ENCODE results near the gene MRPL49.

Gene MRPL49

GRCh38 chr11:65102142-65103095 is 19.7 kb upstream of the MRPL49 start:
- no peak for DNase-seq (ENCODE audit: low read depth)

DNA sequence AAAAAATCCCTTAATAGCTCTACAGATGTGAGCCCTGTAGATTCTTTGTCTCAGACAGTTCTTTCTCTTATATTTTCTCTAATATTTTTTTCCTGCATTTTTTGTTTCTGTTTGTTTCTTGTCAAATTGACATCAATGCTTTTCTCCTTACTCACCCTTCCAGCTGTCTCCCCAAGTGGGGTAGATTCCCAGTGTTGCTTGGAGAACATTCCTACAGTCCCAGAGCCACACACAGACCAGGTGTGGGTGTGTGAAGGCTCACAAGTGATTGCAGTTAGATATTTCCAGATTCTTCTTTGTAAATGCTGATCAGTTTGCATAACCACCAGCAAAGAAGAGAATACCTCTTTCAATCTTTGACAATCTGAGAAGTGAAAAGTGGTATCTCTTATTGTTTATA is 18.6 kb upstream of the MRPL49 start:
- DNase-seq (ENCODE audit: low read depth) = no peak

GRCh38 chr11:65104628-65105027 is 17.5 kb upstream of the MRPL49 start:
- DNase-seq (ENCODE audit: low read depth) = no peak

- no peak for DNase-seq (ENCODE audit: low read depth)
Observed at GRCh38 chr11:65107078-65107477, 15.0 kb upstream of the MRPL49 start.

- DNase-seq (ENCODE audit: low read depth) = no peak
Observed at GRCh38 chr11:65107751-65108468, 14.2 kb upstream of the MRPL49 start.

DNA sequence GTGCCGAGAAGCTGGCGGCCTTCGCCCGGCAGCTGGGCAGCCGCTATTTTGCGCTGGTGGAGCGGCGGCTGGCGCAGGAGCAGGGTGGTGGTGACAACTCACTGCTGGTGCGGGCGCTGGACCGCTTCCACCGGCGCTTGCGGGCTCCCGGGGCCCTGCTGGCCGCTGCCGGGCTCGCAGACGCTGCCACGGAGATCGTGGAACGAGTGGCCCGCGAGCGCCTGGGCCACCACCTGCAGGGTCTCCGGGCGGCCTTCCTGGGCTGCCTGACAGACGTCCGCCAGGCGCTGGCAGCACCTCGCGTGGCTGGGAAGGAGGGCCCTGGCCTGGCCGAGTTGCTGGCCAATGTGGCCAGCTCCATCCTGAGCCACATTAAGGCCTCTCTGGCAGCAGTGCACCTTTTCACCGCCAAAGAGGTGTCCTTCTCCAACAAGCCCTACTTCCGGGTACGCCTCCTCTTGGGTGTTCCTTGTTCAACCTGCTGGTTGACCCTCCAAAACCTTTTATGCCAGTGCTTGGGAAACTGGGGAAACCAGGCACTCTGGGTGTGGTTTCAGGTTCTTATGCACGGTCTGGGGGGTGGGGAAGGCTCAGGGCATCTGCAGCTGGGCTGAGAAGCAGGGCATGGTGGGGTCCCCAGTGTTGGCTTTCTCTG is 13.5 kb upstream of the MRPL49 start:
- DNase-seq (ENCODE audit: low read depth) = no peak

- DNase-seq (ENCODE audit: low read depth) = no peak
Observed at GRCh38 chr11:65109231-65110198, 12.6 kb upstream of the MRPL49 start.

DNA sequence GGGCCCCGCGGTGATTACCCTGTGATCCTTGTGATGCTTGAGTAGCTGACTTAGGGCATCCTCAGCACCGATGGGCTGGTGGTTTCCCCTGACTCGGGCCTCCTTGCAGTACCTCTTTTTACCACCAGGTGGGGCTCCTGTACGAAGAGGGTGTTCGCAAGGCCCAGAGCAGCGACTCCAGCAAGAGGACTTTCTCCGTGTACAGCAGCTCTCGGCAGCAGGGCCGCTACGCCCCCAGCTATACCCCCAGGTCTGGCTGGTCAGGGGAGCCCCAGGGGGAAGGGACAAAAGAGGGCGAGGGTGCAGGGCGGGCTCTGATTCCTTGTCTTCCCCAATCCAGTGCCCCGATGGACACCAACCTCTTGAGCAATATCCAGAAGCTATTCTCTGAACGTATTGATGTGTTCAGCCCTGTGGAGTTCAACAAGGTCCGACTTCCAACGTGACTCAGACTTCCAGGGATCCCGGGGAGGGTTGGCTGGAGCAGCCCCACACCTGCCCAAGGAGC is 11.7 kb upstream of the MRPL49 start:
- DNase-seq (ENCODE audit: low read depth) = no peak

DNA sequence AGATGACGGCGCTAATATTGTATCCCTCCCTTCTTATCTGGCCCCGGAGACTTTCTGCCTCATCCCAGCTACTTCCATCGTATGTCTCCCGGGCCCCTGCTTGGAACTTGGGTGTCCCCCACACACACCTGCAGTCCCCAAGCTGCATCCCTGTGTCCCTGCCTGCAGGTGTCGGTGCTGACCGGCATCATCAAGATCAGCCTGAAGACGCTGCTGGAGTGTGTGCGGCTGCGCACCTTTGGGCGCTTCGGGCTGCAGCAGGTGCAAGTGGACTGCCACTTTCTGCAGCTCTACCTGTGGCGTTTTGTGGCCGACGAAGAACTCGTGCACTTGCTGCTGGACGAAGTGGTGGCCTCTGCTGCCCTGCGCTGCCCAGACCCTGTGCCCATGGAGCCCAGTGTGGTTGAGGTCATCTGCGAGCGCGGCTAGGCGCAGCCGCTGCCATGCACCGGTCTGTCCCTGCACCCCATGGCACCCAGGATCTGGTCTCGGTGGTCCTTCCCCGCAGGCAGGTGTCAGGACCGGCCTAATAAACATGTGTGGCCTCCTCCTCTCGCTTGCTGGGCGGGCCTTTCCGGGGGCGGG is 10.9 kb upstream of the MRPL49 start:
- DNase-seq (ENCODE audit: low read depth) = no peak

GRCh38 chr11:65111744-65112545 is 10.2 kb upstream of the MRPL49 start, which contains the start of gene TM7SF2:
Gene TM7SF2 (plus strand): TSS chr11:65111872. CDS start chr11:65112016, 144 bp downstream.
- DNase-seq (ENCODE audit: low read depth) = no peak

DNA sequence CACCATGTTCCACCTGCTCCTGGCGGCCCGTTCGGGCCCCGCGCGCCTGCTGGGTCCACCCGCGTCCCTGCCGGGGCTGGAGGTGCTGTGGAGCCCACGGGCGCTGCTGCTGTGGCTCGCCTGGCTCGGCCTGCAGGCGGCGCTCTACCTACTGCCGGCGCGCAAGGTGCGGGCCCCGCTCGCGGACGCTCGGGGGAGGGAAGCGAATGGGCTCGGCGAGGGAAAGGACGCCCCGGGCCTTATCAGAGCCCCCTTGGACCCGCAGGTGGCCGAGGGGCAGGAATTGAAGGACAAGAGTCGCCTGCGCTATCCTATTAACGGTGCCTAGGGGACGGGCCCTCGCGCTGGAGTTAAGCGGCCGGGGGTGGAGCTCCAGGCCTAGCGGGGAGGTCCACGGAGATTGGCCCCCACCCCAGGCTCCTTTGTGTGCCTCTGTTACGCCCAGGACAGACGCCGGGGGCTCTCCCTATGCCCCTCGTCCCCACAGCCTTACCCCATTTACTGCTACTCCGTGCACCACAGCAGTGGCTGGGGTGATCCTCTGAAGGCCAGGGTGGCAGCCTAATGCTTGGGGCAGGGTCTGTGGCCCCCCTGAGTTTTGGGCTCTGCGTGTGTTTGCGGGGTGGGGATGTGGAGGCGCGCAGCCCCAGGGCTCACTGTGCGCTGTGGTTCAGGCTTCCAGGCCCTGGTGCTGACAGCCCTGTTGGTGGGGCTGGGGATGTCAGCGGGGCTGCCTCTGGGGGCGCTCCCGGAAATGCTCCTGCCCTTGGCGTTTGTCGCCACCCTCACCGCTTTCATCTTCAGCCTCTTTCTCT is 9.4 kb upstream of the MRPL49 start:
- no peak for DNase-seq (ENCODE audit: low read depth)

DNA sequence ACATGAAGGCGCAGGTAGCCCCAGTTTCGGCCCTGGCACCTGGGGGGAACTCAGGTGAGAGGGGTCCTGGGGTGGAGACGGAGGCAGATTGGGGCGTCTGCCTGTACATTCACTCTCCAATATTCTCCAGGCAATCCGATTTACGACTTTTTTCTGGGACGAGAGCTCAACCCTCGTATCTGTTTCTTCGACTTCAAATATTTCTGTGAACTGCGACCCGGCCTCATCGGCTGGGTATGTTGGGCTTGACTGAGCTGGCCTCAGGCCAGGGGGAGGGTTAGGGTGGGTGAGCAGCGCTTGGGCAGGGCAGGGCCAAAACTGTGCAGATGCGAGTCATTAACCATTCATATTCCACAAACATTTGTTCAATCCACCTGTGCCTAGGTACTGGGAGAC is 8.8 kb upstream of the MRPL49 start:
- DNase-seq (ENCODE audit: low read depth) = no peak

- no peak for DNase-seq (ENCODE audit: low read depth)
Observed at GRCh38 chr11:65113839-65114238, 8.3 kb upstream of the MRPL49 start.

DNA sequence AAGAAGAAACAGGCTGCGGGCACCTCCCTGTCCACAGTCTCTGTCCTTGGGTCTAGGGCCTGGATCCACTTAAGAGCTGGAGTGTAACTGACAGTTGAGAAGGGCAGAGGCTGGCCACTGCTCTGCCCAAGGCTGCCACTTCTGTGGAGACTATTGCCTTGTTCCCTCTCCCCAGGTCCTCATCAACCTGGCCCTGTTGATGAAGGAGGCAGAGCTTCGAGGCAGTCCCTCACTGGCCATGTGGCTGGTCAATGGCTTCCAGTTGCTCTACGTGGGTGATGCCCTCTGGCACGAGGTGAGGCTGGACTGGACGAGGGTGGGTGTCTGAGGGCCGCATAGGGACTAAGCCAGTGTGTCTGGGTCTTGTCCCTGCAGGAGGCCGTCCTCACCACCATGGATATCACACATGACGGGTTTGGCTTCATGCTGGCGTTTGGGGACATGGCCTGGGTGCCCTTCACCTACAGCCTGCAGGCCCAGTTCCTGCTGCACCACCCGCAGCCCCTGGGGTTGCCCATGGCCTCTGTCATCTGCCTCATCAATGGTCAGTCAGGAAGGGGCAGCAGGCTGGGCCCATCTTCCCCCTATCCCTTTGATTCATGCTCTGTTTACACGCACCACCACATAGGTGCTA is 7.5 kb upstream of the MRPL49 start:
- DNase-seq (ENCODE audit: low read depth) = no peak

GRCh38 chr11:65115361-65116082 is 6.6 kb upstream of the MRPL49 start:
- DNase-seq (ENCODE audit: low read depth) = no peak

GRCh38 chr11:65116370-65117205 is 5.5 kb upstream of the MRPL49 start:
- no peak for DNase-seq (ENCODE audit: low read depth)
